ENCODE results near the gene DNAH14. TPM values are rescaled to one million over a fixed set of nuclear protein-coding genes. Genes with fewer than 3 reads are reported as not detected.

Gene DNAH14
- total and polyA plus RNA-seq, 2 experiments from 2014 or later: 13.5 to 40.8 TPM

GRCh38 chr1:225415967-225416745 lies 486.7 kb downstream of the DNAH14 start:
- Histone ChIP-seq H3K27ac (no peak overlapping the region), H3K36me3 (peaks cover 45% of the 10 kb centered on the region), H3K9me3 (ENCODE audit: low read depth) (no peaks in the 10 kb centered on the region), H3K27me3 (no peaks in the 10 kb centered on the region), H3K4me3 (no peak overlapping the region), H3K4me1 (ENCODE audit: low read depth) (no peaks in the 10 kb centered on the region)
- no peak for DNase-seq (ENCODE audit: low read depth in 1 of 2, low spot score in 1 of 2)
- no peak for TF ChIP-seq CTCF (IDR thresholded peaks at IDR 0.05; ENCODE audit: low read depth, low read length)

DNA sequence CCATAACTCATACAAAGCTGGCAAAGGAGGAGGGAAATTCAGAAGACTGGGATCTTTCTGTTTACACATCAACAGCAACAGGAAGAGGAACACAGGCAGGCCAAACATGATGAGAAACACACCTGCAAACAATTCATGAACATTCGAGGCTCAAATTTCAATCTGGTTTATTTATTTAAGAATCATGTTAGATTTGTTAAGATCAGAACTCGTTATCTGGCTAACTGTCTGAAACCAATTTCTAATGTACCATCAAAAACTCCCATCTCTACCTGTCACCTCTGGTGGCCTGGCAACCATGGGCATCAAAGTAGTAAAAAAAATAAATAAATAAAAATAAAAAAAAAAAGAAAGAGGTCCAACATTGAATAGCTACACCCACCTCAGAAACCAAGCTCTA lies 488.6 kb downstream of the DNAH14 start:
- H3K9me3 ChIP-seq (ENCODE audit: low read depth): no peaks in the 10 kb centered on the region
- no peak overlapping the region for H3K4me3 ChIP-seq
- H3K27me3 ChIP-seq: no peaks in the 10 kb centered on the region
- no peak overlapping the region for H3K27ac ChIP-seq
- no peak for DNase-seq (ENCODE audit: low read depth in 1 of 2, low spot score in 1 of 2)
- H3K4me1 ChIP-seq (ENCODE audit: low read depth): no peaks in the 10 kb centered on the region
- peaks cover 33% of the 10 kb centered on the region for H3K36me3 ChIP-seq
- no peak for TF ChIP-seq CTCF (IDR thresholded peaks at IDR 0.05; ENCODE audit: low read depth, low read length)

DNA sequence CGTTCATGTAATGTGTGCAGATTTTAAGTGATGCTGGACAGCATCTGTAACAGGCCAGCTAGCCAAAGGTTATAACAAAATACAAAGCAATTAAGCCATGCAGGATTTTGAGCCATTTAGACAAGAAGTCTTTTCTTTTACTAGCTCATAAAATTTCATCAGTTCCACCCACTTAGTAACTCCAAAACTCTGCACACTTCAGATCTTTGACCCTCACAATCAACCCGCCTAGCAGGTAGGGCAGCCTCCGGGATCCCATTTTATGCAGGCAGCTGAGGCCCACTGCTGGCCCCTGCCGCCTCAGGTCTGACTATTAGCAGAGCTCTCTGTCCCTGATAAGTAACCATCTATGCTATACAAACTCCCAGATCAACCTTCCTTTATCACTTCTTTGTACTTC lies 489.1 kb downstream of the DNAH14 start:
- DNase-seq (ENCODE audit: low read depth in 1 of 2, low spot score in 1 of 2): no peak
- no peak for TF ChIP-seq CTCF (IDR thresholded peaks at IDR 0.05; ENCODE audit: low read depth, low read length)
- no peak overlapping the region for H3K4me3 ChIP-seq
- H3K9me3 ChIP-seq (ENCODE audit: low read depth): no peaks in the 10 kb centered on the region
- peaks cover 33% of the 10 kb centered on the region for H3K36me3 ChIP-seq
- peaks cover 3% of the 10 kb centered on the region for H3K4me1 ChIP-seq (ENCODE audit: low read depth)
- no peaks in the 10 kb centered on the region for H3K27me3 ChIP-seq
- no peak overlapping the region for H3K27ac ChIP-seq

DNA sequence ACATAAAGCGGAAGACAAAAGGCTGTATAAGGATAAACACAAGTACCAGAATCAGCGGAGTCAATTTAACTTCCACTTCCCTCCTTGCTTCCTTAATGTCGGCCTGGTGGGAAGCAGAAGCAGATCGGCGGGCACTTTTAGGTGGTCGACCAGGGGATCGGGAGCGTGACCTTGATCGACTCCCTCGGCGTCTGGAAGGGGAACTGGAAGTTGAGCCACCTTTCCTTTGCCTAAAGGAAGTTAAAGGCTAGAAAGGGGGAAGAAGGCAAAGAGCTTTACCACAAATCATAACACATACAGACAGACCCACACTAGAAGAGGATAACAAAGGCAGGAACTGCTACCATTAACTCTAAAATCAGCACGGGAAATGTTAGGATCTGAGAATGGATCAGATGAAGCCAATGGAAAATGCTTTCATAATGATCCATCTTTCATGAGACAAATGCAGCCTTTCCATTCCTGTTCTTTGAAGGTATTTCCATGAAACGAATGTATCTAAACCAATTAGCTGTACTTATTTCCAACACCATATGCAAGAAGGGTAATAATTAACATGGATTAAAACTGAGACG lies 492.6 kb downstream of the DNAH14 start:
- H3K36me3 ChIP-seq: peaks cover 21% of the 10 kb centered on the region
- no peak for TF ChIP-seq CTCF (IDR thresholded peaks at IDR 0.05; ENCODE audit: low read depth, low read length)
- H3K9me3 ChIP-seq (ENCODE audit: low read depth): no peaks in the 10 kb centered on the region

DNA sequence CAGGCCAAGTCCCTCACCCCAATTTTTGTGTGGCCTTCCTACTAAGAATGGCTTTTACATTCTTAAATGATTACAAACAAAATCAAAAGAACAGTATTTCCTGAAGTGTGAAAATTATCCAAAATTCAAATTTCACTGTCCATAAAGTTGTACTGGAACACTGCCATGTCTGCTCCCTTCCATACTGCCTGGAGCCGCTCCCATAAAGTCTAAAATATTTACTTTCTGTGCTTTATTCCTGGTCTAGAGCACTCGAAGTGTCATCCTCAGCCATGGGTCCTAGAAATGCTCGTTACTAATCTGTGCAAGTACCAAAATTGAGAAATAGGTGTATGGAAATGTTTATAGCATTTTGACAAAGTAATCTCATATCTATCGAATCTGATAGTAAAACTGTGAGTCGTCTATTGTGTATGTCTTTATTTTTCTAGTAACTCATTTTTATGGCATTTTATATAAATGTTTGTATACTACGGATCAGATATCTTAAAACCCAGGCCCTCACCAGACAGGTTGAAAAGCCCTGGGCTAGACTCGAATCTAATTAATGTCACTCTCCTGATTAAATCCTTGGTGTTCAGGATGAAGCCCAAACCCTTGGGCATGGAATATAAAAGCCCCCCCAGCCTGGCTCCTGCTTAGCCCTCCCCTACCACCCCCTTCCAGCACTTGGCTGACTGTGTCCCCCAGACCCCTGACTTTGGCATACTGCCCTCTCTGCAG lies 493.5 kb downstream of the DNAH14 start:
- TF ChIP-seq CTCF (IDR thresholded peaks at IDR 0.05; ENCODE audit: low read depth, low read length): no peak
- Histone ChIP-seq H3K27me3 (peaks cover 7% of the 10 kb centered on the region), H3K4me3 (no peak overlapping the region), H3K27ac (no peak overlapping the region), H3K36me3 (peaks cover 14% of the 10 kb centered on the region), H3K9me3 (ENCODE audit: low read depth) (no peaks in the 10 kb centered on the region), H3K4me1 (ENCODE audit: low read depth) (peaks cover 14% of the 10 kb centered on the region)
- DNase-seq (ENCODE audit: low read depth in 1 of 2, low spot score in 1 of 2): no peak

More for the DNA sequence above, 492.6 kb downstream of the DNAH14 start:
- H3K4me1 ChIP-seq (ENCODE audit: low read depth): peaks cover 14% of the 10 kb centered on the region
- no peak overlapping the region for H3K27ac ChIP-seq
- DNase-seq (ENCODE audit: low read depth in 1 of 2, low spot score in 1 of 2): no peak
- H3K4me3 ChIP-seq: no peak overlapping the region
- peaks cover 7% of the 10 kb centered on the region for H3K27me3 ChIP-seq

All from cardiac muscle cell (in vitro differentiated cells and primary cell).